OCI-LY3 (cell line): Measurements from ENCODE around the gene SCP2.

Experiments
- EZH2phosphoT487 ChIP-seq: fragments of 200-600 bp; shearing (Covaris generic); IDR thresholded peaks from 2 replicates; pipeline ENCODE4 v1.6.1; 2018; ENCODE audit warnings: antibody characterized with exemption, mixed run types, low read depth
- TF ChIP-seq, protein P1 (sequence below): fragments of 200-600, 300-600 bp; sonication (generic); IDR thresholded peaks from 2 replicates; pipeline ENCODE4 v1.5.1; 2014; ENCODE audit warnings: antibody characterized with exemption, low read length, low read depth

- TF ChIP-seq, protein P1, sequence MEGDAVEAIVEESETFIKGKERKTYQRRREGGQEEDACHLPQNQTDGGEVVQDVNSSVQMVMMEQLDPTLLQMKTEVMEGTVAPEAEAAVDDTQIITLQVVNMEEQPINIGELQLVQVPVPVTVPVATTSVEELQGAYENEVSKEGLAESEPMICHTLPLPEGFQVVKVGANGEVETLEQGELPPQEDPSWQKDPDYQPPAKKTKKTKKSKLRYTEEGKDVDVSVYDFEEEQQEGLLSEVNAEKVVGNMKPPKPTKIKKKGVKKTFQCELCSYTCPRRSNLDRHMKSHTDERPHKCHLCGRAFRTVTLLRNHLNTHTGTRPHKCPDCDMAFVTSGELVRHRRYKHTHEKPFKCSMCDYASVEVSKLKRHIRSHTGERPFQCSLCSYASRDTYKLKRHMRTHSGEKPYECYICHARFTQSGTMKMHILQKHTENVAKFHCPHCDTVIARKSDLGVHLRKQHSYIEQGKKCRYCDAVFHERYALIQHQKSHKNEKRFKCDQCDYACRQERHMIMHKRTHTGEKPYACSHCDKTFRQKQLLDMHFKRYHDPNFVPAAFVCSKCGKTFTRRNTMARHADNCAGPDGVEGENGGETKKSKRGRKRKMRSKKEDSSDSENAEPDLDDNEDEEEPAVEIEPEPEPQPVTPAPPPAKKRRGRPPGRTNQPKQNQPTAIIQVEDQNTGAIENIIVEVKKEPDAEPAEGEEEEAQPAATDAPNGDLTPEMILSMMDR: no peak
- TF ChIP-seq EZH2phosphoT487: no peak
Observed at GRCh38 chr1:52967666-52968065, 40.6 kb downstream of the SCP2 start.
